ENCODE measurements around the gene NUDT7.

NUDT7 gene

DNA sequence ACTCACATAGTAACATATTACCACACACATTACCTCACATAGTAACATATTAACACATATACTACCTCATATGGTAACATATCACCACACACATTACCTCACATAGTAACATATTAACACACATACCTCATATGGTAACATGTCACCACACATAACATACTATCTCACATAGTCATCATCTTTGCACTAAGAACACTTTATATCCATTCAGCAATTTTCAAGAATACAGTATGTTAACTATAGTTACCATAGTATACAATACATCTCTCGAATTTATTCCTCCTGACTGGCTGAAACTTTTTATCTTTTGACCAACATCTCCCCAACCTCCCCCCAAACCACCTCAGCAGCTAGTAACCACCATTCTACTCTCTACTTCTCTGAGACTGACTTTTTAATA lies 7.6 kb downstream of the NUDT7 start:
- DNase-seq: no peak

DNA sequence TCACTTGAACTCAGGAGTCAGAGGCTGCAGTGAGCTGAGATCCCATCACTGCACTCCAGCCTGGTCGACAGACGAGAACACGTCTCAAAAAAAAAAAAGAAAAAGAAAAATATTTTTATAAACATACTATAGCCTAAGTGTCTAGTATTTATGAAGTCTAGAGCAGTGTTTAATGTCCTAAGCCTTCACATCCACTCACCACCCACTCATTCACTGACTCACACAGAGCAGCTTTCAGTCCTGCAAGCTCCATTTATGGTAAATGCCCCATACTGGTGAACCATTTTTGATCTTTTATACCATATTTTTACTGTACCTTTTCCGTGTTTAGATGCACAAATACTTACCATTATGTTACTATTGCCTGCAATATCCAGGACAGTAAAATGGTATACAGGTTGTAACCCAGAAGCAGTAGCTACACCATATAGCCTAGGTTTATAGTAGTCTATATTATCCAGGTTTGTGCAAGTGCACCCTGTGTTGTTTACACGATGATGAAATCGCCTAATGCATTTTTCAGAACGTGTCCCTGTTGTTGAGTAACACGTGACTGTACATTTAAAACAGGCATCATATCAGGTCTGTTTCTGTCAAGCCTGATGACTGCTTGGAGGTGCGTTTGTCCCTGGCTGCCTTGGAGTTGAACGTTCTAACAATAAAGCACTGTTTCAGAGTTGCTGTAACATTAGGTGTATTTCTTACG lies 10.1 kb downstream of the NUDT7 start:
- DNase-seq: no peak

GRCh38 chr16:77736879-77737278 lies 14.6 kb downstream of the NUDT7 start:
- no peak for DNase-seq

GRCh38 chr16:77738706-77739558 lies 16.6 kb downstream of the NUDT7 start:
- no peak for DNase-seq

GRCh38 chr16:77739559-77739892 lies 17.2 kb downstream of the NUDT7 start:
- no peak for DNase-seq

GRCh38 chr16:77744141-77744540 lies 21.8 kb downstream of the NUDT7 start:
- no peak for DNase-seq

DNA sequence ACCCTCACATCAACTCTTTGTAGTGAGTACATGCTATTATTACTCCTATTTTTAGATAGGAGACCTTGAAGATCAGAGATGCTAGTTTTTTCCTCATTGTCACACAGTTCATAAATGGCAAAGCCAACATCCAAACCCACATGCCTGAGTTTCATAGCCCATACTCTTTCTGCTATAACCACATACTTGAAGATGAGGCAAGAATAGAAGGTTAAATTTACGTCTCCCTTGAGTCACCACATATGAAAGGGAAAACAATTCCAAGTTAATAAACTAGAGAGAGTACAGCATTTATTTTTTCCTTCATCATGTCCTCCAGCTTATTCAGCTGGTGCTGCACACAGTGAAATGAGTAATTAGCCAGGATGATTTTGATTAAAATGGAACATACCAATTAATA lies 23.7 kb downstream of the NUDT7 start:
- DNase-seq: no peak

DNA sequence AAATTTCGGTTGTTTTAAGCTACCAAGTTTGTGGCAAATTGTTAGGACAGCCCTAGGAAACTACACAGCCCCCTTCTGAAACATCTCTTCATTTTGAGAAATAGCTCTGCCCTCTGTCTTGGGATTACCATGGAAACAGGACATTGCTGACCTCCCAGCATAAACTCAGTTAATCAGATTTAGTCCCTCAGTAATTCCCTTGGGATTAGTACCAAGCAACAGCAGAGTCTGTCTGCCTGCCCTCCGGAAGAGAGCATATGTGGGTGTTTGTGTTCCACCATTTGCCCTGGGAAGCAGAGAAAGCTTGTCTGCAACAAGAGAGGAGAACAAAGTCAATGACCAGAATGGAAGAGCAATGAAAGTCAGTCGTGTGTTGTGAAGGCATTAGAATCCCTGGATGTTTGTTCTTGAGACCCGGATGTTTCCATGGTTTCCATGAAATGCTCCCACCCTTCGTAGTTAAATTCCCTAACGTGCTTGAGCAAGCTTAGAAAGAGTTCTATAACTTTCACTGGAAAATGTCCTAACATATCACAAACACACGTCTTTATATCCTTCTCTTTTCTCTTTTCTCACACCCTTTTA lies 26.2 kb downstream of the NUDT7 start:
- no peak for DNase-seq

- no peak for DNase-seq
Measured at GRCh38 chr16:77749415-77749814, 27.1 kb downstream of the NUDT7 start.

DNA sequence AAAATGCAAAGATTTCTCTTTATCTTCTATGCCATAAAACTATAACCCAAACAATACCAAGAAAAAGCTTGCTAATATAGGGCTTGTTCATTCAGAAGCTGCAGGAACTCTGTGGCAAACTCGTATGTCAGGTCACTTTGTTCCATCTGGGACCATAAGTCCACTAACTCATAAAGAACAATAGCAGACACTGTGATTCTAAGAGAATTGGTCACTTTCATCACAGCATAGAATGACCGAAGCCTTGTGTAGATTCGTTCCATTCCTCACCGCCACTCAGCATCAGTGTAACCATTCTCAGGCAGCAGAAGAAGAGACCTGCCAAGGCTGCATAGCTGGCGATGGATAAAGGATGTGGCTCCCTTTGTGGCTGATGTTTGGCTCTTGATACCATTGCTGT lies 35.7 kb downstream of the NUDT7 start:
- DNase-seq: no peak

- DNase-seq: no peak
Measured at GRCh38 chr16:77758508-77758907, 36.2 kb downstream of the NUDT7 start.

- no peak for DNase-seq
Measured at GRCh38 chr16:77759201-77759600, 36.9 kb downstream of the NUDT7 start.

DNA sequence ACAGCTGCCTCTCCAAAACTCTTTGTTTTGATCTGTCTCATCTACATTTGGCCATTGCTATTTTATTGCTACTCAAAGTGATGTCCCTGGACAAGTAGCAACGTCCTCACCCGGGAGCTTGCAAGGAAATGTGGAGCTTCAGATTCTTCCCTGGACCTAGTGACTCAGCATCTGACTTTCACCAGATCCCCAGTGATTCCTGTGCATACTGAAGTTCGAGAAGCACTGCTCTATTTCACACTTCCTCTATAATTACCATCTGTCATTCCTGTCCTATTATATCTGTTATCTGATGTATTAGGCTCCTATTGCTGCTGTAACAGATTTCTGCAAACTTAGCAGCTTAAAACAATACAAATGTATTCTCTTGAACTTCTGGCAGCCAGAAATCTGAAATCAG lies 37.5 kb downstream of the NUDT7 start:
- no peak for DNase-seq

GRCh38 chr16:77760800-77761199 lies 38.5 kb downstream of the NUDT7 start:
- DNase-seq: no peak

DNA sequence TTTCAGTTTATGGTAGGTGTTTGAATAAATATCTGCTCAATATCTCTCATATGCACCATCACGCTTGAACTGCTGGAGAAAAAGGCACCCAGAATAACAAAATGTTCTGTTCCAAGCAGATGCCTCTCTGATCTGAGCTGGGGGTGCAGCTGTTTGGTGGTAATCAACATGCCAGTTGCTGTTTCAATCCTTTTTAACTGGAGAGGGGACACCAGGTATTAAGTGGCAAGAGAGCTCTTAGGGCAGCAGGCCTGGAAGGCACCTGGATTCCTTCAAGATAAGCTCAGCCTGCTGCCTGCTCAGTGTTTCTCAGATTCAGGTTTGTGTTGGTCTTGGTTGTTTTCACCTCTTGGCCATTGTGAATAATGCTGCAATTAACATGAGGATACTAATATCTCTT lies 38.9 kb downstream of the NUDT7 start:
- DNase-seq: no peak

DNA sequence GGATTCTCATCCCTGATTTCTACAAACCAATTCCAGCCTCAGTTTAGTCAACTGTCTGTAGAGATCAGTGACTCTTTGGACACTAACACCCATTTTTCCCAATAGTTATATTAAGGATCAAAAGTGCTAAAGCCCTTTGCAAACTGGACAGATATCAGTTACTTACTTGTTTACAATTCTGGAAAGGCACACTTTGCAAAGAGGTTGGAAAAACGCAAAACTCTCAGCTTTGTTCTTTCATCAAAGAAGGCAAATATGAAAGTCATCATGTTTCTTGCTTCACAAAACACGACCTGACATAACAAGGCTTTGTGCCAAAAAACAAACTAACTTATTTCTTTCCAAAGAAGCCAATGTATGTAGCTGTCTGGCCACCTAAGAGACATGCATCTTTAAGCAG lies 39.9 kb downstream of the NUDT7 start:
- DNase-seq: no peak

GRCh38 chr16:77763994-77764393 lies 41.7 kb downstream of the NUDT7 start:
- DNase-seq: no peak

DNA sequence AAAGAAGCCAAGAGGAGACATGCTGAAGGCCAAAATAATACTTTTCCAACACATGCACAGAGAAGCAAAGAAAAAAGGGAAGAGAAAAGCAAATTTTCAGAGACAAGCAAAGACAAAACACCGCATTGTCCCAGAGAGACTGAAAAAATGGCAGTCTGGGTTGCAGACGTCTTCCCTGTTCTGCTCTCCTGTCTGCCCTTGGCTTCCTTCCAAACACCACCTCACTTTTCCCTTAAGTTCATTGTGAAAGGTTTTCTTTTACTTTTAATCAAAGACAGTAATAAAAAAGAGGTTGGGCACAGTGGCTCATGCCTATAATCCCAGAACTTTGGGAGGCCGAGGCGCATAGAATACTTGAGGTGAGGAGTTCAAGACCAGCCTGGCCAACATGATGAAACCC lies 44.9 kb downstream of the NUDT7 start:
- no peak for DNase-seq

GRCh38 chr16:77767826-77768225 lies 45.5 kb downstream of the NUDT7 start:
- no peak for DNase-seq

DNA sequence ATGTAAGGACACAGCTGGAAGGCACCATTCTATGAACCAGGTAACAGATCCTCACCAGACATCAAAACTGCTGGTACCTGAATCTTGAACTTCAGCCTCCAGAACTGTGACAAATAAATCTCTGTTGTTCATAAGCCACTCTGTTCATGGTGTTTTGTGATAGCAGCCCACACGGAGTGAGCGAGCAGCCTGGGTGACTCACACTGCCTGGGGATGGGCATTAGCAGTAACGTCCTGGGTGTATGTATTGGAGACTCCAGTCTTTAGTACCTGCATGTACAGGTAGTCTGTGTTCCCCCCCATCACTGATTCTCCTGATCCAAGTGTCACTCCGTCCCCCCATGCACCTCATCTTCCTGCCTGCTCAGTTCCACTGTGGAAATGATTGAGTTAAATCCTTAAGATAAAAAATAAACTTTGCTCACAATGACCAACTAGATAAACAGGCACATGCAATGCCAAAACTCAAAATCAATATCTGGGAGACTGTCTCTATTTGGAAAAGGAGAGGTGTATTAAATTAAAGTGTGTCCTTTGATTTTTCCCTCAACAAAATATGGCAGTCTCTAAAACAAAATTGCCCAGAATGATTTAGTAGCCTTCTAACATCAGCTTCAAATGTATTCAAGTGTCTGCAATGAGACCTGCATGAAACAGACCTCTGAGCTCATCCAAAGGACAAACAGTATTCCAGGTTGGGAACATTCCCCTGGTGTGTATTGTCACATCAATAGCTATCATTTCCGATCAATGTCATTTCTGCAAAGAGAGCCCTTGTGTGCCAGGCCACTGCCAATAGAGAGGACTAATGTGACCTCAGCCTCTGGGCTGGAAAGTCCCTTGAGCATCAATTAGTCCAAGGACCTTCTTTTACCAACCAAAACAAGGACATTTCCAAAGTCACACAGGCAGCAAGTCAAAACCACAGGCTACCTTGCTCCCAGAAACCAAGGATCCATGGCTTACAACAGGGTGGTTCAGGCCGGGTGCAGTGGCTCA lies 53.9 kb downstream of the NUDT7 start:
- DNase-seq: no peak

- no peak for DNase-seq
Measured at GRCh38 chr16:77777745-77778144, 55.4 kb downstream of the NUDT7 start.

GRCh38 chr16:77780378-77780837 lies 58.1 kb downstream of the NUDT7 start:
- DNase-seq: no peak

- DNase-seq: no peak
Measured at GRCh38 chr16:77781091-77781490, 58.8 kb downstream of the NUDT7 start.

Data from activated CD8-positive, alpha-beta memory T cell treated with anti-CD3 and anti-CD28 coated beads, Interleukin-2, amount 50 U/mL, for 4 hours (primary cell).